HG03175 (cell line): ENCODE measurements around the gene NCKAP5.

ENCODE experiments used
- ATAC-seq: cut with Tn5 transposase; IDR thresholded peaks from one replicate; pipeline ENCODE4 v1.9.1; 2021; ENCODE audit warnings: mild to moderate bottlenecking, moderate library complexity; ENCODE audit not compliant: unreplicated experiment

NCKAP5 gene

GRCh38 chr2:132752421-132753206 lies 815.6 kb downstream of the NCKAP5 start:
- ATAC-seq = no peak

GRCh38 chr2:132751836-132752235 lies 816.4 kb downstream of the NCKAP5 start:
- no peak for ATAC-seq

GRCh38 chr2:132750606-132751005 lies 817.7 kb downstream of the NCKAP5 start:
- ATAC-seq = no peak

GRCh38 chr2:132747046-132747445 lies 821.2 kb downstream of the NCKAP5 start:
- ATAC-seq = peak; percentile 66

GRCh38 chr2:132741754-132742153 lies 826.5 kb downstream of the NCKAP5 start:
- ATAC-seq = no peak

GRCh38 chr2:132740081-132740720 lies 828.1 kb downstream of the NCKAP5 start:
- no peak for ATAC-seq

- ATAC-seq = no peak
Measured at GRCh38 chr2:132738223-132738622, 830.0 kb downstream of the NCKAP5 start.

- ATAC-seq = no peak
Measured at GRCh38 chr2:132736059-132736458, 832.2 kb downstream of the NCKAP5 start.

GRCh38 chr2:132734961-132735360 lies 833.3 kb downstream of the NCKAP5 start:
- no peak for ATAC-seq

- no peak for ATAC-seq
Measured at GRCh38 chr2:132733094-132733493, 835.2 kb downstream of the NCKAP5 start.

- no peak for ATAC-seq
Measured at GRCh38 chr2:132732694-132733093, 835.6 kb downstream of the NCKAP5 start.

GRCh38 chr2:132731441-132731840 lies 836.8 kb downstream of the NCKAP5 start:
- ATAC-seq = no peak

- no peak for ATAC-seq
Measured at GRCh38 chr2:132730611-132731010, 837.7 kb downstream of the NCKAP5 start.

GRCh38 chr2:132729522-132729921 lies 838.7 kb downstream of the NCKAP5 start:
- ATAC-seq = no peak

- ATAC-seq = no peak
Measured at GRCh38 chr2:132726155-132726554, 842.1 kb downstream of the NCKAP5 start.

GRCh38 chr2:132725748-132726147 lies 842.5 kb downstream of the NCKAP5 start:
- no peak for ATAC-seq

GRCh38 chr2:132725148-132725547 lies 843.1 kb downstream of the NCKAP5 start:
- ATAC-seq = no peak

GRCh38 chr2:132721938-132722337 lies 846.3 kb downstream of the NCKAP5 start:
- ATAC-seq = no peak

- no peak for ATAC-seq
Measured at GRCh38 chr2:132720393-132720792, 847.9 kb downstream of the NCKAP5 start.

- ATAC-seq = no peak
Measured at GRCh38 chr2:132719480-132719879, 848.8 kb downstream of the NCKAP5 start.

GRCh38 chr2:132716954-132717353 lies 851.3 kb downstream of the NCKAP5 start:
- ATAC-seq = no peak
